GM13977 (cell line): Measurements from ENCODE around the gene PXDN.

Source experiments
- DNase-seq: peaks from one replicate; pipeline ENCODE4 v3.0.0; 2012; ENCODE audit warnings: low spot score
- in situ Hi-C: fragments of 300-500 bp; cut with MboI; formaldehyde crosslinking; loops from one replicate; pipeline ENCODE4 v1.12.0; 2022; ENCODE audit warnings: low sequenced_read_pairs, low pct_unique_long_range_greater_than_20kb, mixed read lengths, inconsistent platforms; ENCODE audit not compliant: unreplicated experiment
- TF ChIP-seq, protein P1 (sequence below): IDR thresholded peaks from 2 replicates; pipeline ENCODE4 v1.5.1; 2012; ENCODE audit warnings: mild to moderate bottlenecking, control low read depth; ENCODE audit not compliant: insufficient read depth; ENCODE audit errors: extremely low read depth, missing control alignments

The PXDN gene

DNA sequence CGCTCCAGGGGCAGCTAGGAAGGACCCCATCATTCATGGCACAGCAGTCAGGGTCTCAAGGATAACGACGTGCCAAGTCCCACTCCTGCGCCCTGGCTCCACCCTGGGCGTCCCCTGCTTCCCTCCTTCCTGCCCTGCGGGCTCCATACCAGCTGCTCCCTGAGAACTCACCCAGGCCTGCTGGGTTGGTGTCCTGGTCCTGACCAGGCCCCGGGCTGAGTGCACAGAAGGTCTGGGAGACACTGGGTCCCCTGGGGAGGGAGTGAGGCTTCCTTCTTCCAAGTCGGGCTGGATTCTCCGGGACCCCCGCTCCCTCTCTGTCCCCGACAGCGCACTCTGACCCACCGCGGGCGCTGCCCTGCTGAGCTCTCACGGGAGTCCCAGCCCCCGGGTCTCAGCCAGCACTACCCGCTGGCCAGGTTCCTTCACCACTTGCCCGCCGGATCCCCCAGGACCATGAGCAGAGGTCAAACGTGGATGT lies 160.2 kb downstream of the PXDN start:
- TF ChIP-seq, protein P1, sequence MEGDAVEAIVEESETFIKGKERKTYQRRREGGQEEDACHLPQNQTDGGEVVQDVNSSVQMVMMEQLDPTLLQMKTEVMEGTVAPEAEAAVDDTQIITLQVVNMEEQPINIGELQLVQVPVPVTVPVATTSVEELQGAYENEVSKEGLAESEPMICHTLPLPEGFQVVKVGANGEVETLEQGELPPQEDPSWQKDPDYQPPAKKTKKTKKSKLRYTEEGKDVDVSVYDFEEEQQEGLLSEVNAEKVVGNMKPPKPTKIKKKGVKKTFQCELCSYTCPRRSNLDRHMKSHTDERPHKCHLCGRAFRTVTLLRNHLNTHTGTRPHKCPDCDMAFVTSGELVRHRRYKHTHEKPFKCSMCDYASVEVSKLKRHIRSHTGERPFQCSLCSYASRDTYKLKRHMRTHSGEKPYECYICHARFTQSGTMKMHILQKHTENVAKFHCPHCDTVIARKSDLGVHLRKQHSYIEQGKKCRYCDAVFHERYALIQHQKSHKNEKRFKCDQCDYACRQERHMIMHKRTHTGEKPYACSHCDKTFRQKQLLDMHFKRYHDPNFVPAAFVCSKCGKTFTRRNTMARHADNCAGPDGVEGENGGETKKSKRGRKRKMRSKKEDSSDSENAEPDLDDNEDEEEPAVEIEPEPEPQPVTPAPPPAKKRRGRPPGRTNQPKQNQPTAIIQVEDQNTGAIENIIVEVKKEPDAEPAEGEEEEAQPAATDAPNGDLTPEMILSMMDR, result no peak
- DNase-seq, result no peak
- in situ Hi-C loops, result no loop called here

DNA sequence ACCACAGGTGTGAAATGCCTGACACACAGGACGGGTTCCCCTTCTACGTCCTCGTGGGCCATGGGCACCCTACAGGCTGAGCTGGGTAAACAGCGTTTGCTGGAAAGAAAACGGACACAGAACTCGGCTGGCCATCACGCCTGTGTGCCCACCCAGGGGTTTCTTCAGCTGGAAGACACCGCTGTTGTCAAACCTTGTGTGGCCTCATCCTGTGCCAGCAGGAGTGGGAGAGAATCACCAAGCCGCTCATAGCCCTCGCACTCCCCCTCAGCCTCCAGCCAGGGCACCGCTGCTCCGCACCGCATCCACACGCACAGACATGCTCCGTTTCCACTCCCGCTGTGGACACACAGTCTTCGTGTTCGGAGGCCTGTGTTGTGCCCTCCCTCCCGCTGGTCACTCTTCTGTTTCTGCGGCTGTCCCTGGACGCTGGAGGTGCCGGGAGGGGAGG lies 161.4 kb downstream of the PXDN start:
- TF ChIP-seq, protein P1, result no peak
- no peak for DNase-seq
- in situ Hi-C loops, result no loop called here

DNA sequence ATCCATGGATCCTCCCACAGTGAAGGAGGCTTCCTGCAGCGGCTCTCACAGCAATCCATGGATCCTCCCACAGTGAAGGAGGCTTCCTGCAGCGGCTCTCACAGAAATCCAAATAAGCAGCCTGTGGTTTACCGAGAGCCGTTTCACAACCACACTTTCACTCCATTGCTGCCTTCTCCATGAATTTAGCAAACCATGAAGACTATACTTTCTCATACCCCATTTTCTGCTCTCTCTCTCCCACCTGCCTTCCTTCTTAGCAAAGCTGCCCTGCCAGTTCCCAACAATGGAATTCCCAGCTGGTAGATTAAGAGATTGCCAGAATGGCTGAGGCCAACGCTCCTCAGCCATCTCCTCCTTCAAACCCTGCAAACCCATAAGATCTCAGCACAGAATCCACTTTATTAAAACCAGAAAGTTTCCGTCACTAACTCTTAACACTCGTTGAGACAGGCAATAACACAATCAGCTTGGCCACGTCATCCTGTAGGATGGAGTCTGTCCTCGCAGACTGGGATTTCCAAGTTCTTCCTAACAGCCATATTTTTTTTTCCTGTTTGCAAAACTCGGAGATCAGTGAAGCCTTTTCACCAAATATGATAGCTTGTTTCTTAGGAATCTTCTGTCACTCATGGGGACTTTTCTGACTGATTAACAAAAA lies 162.2 kb downstream of the PXDN start:
- in situ Hi-C loops, result no loop called here
- TF ChIP-seq, protein P1, result no peak
- DNase-seq, result no peak
